ENCODE measurements around the gene RUNX2.

The RUNX2 gene

GRCh38 chr6:45375449-45375848, 47.3 kb downstream of the RUNX2 start:
- peak; percentile 24 for DNase-seq (ENCODE audit: low read depth)
- TF ChIP-seq CTCF (IDR thresholded peaks at IDR 0.05; ENCODE audit: low read depth, low read length) (no peak), POLR2A (IDR thresholded peaks at IDR 0.05; ENCODE audit: extremely low read depth, insufficient read length) (no peak), MYC (IDR thresholded peaks at IDR 0.05; ENCODE audit: low read depth, low read length) (no peak), MAX (IDR thresholded peaks at IDR 0.05; ENCODE audit: low read depth, low read length) (no peak)

GRCh38 chr6:45376310-45377042, 48.3 kb downstream of the RUNX2 start:
- TF ChIP-seq MYC (IDR thresholded peaks at IDR 0.05; ENCODE audit: low read depth, low read length) (no peak), CTCF (IDR thresholded peaks at IDR 0.05; ENCODE audit: low read depth, low read length) (no peak), POLR2A (IDR thresholded peaks at IDR 0.05; ENCODE audit: extremely low read depth, insufficient read length) (no peak), MAX (IDR thresholded peaks at IDR 0.05; ENCODE audit: low read depth, low read length) (no peak)
- peak overlapping the region; percentile 97 for H3K4me3 ChIP-seq (ENCODE audit: low read depth, low read length)
- peak; percentile 25 for DNase-seq (ENCODE audit: low read depth)

More at GRCh38 chr6:45375449-45375848, 47.3 kb downstream of the RUNX2 start:
- H3K4me3 ChIP-seq (ENCODE audit: low read depth, low read length), result no peak overlapping the region

- DNase-seq (ENCODE audit: low read depth), result no peak
- peak overlapping the region; percentile 97 for H3K4me3 ChIP-seq (ENCODE audit: low read depth, low read length)
- TF ChIP-seq CTCF (IDR thresholded peaks at IDR 0.05; ENCODE audit: low read depth, low read length), result no peak
- TF ChIP-seq POLR2A (IDR thresholded peaks at IDR 0.05; ENCODE audit: extremely low read depth, insufficient read length), result no peak
- TF ChIP-seq MAX (IDR thresholded peaks at IDR 0.05; ENCODE audit: low read depth, low read length), result no peak; the same call in 1 of the 2 replicates
- no peak; the same call in none of the 2 replicates for TF ChIP-seq MYC (IDR thresholded peaks at IDR 0.05; ENCODE audit: low read depth, low read length)
Observed at GRCh38 chr6:45377043-45377553, 49.0 kb downstream of the RUNX2 start.

- TF ChIP-seq MAX (IDR thresholded peaks at IDR 0.05; ENCODE audit: low read depth, low read length), result peak; percentile 89
- TF ChIP-seq POLR2A (IDR thresholded peaks at IDR 0.05; ENCODE audit: extremely low read depth, insufficient read length), result peak; percentile 92
- peak; percentile 97 for TF ChIP-seq MYC (IDR thresholded peaks at IDR 0.05; ENCODE audit: low read depth, low read length)
- no peak for TF ChIP-seq CTCF (IDR thresholded peaks at IDR 0.05; ENCODE audit: low read depth, low read length)
- H3K4me3 ChIP-seq (ENCODE audit: low read depth, low read length), result peak within 1 kb of the TSS; percentile 97
- DNase-seq (ENCODE audit: low read depth), result peak; percentile 98
Observed at GRCh38 chr6:45377554-45378333, 49.6 kb downstream of the RUNX2 start, which contains the start of gene SUPT3H. Gene SUPT3H (minus strand): TSS chr6:45377934.

GRCh38 chr6:45378334-45378926, 50.3 kb downstream of the RUNX2 start:
- TF ChIP-seq MAX (IDR thresholded peaks at IDR 0.05; ENCODE audit: low read depth, low read length) (no peak), MYC (IDR thresholded peaks at IDR 0.05; ENCODE audit: low read depth, low read length) (no peak), POLR2A (IDR thresholded peaks at IDR 0.05; ENCODE audit: extremely low read depth, insufficient read length) (no peak), CTCF (IDR thresholded peaks at IDR 0.05; ENCODE audit: low read depth, low read length) (no peak)
- peak overlapping the region; percentile 84 for H3K4me3 ChIP-seq (ENCODE audit: low read depth, low read length)
- DNase-seq (ENCODE audit: low read depth), result no peak

Data from NB4 (cell line).